ENCODE results near the gene XKR7. TPM values are rescaled to one million over a fixed set of nuclear protein-coding genes. Genes with fewer than 3 reads are reported as not detected.

XKR7 gene
- total RNA-seq, 1 experiment from 2014 or later: 1.3 TPM

GRCh38 chr20:31996996-31997395 is 29.0 kb downstream of the XKR7 start:
- Histone ChIP-seq H3K23me2 (ENCODE audit: insufficient read length, low read depth, low read length, poor library complexity, severe bottlenecking) (no peaks in the 10 kb centered on the region), H3K4ac (ENCODE audit: low read depth, low read length) (no peak overlapping the region), H3K56ac (ENCODE audit: insufficient read length, low read depth, low read length) (no peak overlapping the region), H3K4me1 (ENCODE audit: insufficient read depth, low read length) (no peaks in the 10 kb centered on the region), H2BK12ac (ENCODE audit: insufficient read length, low read depth, low read length) (no peak overlapping the region), H3K27ac (ENCODE audit: insufficient read length, low read depth, low read length) (no peak overlapping the region), H2BK120ac (ENCODE audit: low read depth, low read length, poor library complexity, severe bottlenecking) (no peak overlapping the region), H2AK5ac (ENCODE audit: insufficient read length, low read length) (no peak overlapping the region), H4K8ac (replicated peaks; ENCODE audit: insufficient read length, low read depth, low read length) (no peak overlapping the region), H2BK15ac (ENCODE audit: low read depth, low read length) (no peak overlapping the region), H3K14ac (ENCODE audit: insufficient read depth, low read length) (no peak overlapping the region), H3K23ac (ENCODE audit: insufficient read length, low read depth, low read length) (no peak overlapping the region), H4K20me1 (ENCODE audit: control insufficient read depth, insufficient read depth, insufficient read length) (no peaks in the 10 kb centered on the region), H3K18ac (ENCODE audit: insufficient read length, low read depth, low read length) (no peak overlapping the region), H2BK5ac (ENCODE audit: insufficient read length, low read length) (no peak overlapping the region), H2AFZ (ENCODE audit: low read length) (no peak overlapping the region), H4K5ac (ENCODE audit: insufficient read length, low read depth, low read length) (no peak overlapping the region), H3K9ac (ENCODE audit: extremely low read depth, insufficient read length, low read length) (no peak overlapping the region), H3K79me1 (ENCODE audit: insufficient read depth, low read depth, low read length, poor library complexity, severe bottlenecking) (no peaks in the 10 kb centered on the region), H3K79me2 (ENCODE audit: insufficient read depth, low read length) (no peaks in the 10 kb centered on the region), H3K4me2 (ENCODE audit: insufficient read depth, insufficient read length, low read length) (no peak overlapping the region), H3T11ph (ENCODE audit: low read length) (no peak overlapping the region), H2BK20ac (ENCODE audit: low read depth, low read length, poor library complexity, severe bottlenecking) (no peak overlapping the region), H3K9me3 (ENCODE audit: control insufficient read depth, low read depth, low read length) (no peaks in the 10 kb centered on the region), H4K91ac (ENCODE audit: insufficient read length, low read depth, low read length) (no peak overlapping the region), H3K27me3 (ENCODE audit: insufficient read depth, low read length) (peaks cover 3% of the 10 kb centered on the region; the same call in 1 of the 2 replicates)
- no peaks in the 10 kb centered on the region for H3K9me3 Mint-ChIP-seq
- DNase-seq: no peak
- WGBS (ENCODE audit: extremely low coverage, insufficient read length, low lambda C conversion rate): no CpG with 5 or more reads among the region's 18 CpGs
- peaks cover 59% of the 10 kb centered on the region for H3K27me3 Mint-ChIP-seq (ENCODE audit: low read depth)
- H3K4me1 Mint-ChIP-seq: peaks cover 0 to 12% of the 10 kb centered on the region in 2 experiments; a peak in 2 of 4 replicates
- no peak overlapping the region for H3K27ac Mint-ChIP-seq
- no peak overlapping the region for H3K4me3 Mint-ChIP-seq
- H3K36me3 Mint-ChIP-seq (ENCODE audit: insufficient read depth in 1 of 3, low read depth in 3 of 3): no peaks in the 10 kb centered on the region; a peak in 1 of 7 replicates
- TF ChIP-seq CTCF (conservative IDR thresholded peaks at IDR 0.05): no peak

Measured in H9 (cell line).